ENCODE measurements around the gene FOXL3.

Gene FOXL3

DNA sequence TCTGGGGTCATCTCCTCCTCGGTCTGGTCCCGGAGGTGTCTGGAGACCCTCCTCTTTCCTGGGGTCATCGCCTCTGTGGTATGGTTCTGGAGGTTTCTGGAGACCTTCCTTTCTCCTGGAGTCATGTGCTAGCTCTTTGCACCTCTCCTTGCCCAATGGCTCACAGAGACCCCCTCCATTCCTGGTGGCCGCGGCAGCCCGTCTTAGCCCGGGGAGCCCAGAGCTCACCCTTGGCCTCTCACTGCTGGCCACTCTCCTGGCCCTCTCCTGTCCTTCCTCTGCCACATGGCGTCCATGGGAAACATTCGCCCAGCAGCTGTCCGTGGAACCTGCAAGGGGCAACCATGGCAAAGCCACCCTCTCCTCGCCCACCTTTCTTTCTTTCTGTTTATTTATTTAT lies 20.2 kb upstream of the FOXL3 start:
- no peak for DNase-seq

DNA sequence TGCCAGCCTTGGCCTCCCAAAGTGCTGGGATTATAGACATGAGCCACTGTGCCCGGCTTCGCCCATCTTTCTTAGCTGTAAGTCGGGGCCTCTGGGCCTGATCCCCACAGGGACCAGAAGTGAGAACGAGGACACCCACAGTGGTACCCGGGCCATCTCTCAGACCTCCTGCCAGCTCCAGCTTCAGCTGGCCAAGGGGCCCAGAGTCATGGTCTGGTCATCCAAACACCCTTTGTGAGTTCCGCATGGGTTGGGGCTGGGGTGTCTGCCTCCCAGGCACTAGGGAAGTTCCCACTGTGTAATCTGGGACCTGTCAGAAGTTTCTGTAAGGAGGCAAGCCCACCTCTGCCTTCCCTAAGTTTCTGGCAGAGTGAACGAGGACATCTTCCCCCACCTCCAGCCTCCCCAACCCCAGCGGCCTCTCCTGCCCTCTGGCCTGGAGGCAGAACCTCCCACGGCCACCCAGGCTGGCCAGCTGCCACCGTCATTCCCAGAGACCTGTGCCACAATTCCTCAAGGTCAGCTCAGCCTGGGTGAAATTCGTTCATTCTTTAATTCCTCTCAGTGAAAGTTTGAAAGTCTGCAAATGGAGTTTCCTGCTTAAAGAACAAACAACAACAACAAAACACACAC lies 19.5 kb upstream of the FOXL3 start:
- DNase-seq, result no peak

DNA sequence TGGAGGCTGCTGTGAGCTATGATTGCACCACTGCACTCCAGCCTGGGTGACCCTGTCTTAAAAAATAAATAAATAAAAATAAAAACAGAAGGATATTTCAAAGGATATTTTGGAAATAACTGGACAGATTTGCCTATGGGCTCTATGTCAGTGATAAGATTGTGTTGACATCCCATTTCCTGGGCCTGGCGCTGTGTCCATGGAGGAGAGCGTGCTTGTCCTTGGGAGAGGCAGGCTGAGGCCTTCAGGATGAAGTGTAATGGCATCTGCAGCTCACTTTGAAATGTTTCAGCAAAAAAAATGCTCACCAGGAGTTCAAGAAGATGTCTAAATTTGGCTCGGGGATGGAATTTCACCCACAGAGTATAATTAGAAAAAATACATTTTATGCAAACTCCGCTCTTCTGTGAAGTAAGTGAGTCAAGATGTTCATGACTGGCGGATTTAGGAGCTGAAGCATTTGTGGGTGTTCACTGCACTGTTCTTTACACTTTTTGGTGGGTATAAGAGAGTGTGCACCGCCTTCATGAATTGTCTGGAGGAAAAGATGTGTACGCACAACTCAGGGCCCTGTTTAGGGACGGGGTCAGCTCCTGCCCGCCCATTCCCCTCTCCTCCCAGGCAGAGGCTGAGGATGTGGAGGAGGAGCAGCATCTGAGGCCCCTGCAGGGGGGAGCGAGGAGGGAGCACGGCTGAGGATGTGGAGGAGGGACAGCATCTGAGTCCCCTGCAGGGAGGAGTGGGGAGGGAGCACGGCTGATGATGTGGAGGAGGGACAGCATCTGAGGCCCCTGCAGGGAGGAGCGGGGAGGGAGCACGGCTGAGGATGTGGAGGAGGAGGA lies 18.5 kb upstream of the FOXL3 start:
- DNase-seq, result no peak

DNA sequence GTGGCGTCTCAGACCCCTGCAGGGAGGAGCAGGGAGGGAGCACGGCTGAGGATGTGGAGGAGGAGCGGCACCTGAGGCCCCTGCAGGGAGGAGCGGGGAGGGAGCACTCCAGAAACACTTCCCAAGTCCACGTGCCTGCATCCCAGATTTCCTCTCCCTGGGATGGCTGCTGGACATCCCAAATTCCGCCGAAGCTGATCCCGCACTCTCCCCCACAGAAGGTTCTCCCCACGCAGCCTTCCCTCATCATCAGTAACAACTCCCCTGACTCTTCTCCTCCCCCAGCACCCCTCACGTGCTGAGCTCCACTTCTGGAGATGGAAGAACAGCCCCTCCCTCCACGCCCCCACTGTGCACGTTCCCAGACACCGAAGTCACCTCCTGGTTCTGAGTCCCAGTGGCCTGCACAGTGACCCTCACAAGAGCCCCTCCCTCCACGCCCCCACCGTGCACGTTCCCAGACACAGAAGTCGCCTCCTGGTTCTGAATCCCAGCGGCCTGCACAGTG lies 17.8 kb upstream of the FOXL3 start:
- no peak for DNase-seq

- no peak for DNase-seq
Observed at GRCh38 chr7:272631-273030, 17.3 kb upstream of the FOXL3 start.

DNA sequence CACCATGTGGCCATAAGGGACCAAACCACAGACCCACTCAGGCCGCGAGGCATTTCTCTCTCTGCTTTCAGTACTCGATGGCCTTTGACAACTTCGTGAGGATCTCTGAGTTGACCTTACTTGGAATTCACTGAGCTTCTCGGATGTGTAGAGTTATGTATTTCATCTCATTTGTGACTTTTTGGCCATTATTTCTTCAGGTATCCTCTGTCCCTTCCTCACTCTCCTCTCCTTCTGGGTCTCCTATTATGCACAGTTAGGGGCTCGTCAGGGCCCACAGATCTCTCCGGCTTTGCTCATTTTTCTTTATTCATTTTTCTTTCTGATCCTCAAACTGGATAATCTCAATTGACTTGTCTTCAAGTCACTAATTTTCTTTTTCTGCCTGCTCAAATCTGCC lies 16.6 kb upstream of the FOXL3 start:
- DNase-seq, result no peak

DNA sequence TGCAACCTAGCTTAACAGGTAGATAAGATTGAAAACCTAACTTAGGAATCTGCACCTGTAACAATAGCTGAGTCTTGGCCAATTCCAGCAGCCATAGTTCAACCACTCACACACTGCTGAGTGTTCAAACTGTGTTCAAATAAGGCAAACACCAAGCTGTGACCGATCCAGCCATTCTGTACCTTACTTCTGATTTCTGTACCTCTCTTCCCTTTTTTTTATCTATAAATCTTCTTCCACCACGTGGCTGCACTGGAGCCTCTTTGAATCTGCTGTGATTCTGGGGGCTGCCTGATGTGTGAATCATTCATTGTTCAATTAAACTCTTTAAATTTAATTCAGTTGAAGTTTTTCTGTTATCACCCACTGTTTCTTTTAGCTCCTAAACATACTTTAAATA lies 15.7 kb upstream of the FOXL3 start:
- no peak for DNase-seq

GRCh38 chr7:276230-276835 lies 13.6 kb upstream of the FOXL3 start:
- DNase-seq, result no peak

DNA sequence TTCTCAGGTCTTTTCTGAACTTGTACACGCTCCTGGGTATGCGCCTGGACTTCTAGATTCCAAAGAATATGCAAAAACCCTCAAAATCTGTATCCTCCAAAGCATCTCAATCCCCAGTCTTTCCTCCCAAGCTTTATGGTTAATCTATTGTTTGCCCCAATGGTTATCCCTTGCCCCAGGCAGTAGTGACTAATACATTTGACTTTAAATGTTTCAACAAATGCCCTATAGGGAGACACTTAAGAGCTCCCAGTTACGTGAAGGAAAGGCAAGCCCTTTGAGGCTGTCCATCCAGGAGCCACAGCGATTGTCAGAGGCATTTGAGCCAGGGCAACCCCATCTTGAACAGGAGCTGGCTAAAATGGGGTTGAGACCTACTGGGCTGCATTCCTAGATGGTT lies 12.7 kb upstream of the FOXL3 start:
- DNase-seq, result no peak

DNA sequence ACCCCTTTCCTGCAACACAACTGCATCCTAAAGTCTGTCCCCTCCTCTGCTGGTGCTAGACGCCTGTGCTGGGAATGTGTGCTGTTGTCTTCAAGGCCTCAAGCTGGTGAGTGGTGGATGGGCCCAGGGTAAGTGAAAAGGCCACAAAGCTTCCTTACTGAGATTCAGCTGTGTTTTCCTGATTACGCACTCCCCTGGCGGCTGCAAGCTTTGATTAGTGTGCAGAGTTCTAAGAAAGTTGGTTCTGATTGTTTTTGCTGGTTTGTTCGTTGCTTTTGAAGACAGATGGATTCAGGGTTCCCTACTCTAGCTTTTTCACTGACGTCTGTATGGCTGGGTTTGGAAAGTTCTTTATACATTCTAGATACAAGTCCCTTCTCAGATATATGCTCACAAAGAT lies 11.9 kb upstream of the FOXL3 start:
- DNase-seq, result no peak

- no peak for DNase-seq
Observed at GRCh38 chr7:279821-280220, 10.1 kb upstream of the FOXL3 start.

- DNase-seq, result no peak
Observed at GRCh38 chr7:280461-280860, 9.5 kb upstream of the FOXL3 start.

DNA sequence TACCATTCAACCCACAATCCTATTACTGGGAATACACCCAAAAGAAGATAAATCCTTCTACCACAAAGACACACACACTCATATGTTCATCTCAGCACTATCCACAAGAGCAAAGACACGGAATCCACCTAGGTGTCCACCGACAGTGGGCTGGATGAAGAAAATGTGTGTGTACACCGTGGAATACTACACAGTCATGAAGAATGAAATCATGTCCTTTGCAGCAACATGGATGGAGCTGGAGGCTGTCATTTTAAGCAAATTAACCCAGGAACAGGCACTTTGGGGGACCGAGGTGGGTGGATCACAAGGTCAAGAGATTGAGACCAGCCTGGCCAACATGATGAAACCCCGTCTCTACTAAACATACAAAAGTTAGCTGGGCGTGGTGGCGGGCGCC lies 8.3 kb upstream of the FOXL3 start:
- DNase-seq, result no peak

DNA sequence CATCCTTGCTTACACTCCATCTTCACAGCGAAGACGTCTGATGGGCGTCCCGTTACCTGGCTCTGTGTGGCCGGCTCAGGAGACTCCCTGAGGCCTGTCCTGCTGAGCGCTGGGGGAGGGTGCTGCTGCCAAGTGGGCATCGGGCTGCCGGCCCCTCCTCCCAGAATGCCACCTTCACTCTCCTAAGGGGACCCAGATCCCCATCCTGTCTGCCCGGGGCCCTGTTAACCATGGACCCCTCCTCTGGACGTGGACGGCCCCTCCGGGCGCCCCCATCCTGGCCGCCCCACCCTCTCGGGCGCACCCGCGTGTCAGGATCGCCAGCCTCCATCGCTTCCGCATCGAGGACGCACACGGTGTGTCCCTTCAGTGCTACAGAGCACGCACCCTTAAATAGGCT lies 7.3 kb upstream of the FOXL3 start:
- no peak for DNase-seq

DNA sequence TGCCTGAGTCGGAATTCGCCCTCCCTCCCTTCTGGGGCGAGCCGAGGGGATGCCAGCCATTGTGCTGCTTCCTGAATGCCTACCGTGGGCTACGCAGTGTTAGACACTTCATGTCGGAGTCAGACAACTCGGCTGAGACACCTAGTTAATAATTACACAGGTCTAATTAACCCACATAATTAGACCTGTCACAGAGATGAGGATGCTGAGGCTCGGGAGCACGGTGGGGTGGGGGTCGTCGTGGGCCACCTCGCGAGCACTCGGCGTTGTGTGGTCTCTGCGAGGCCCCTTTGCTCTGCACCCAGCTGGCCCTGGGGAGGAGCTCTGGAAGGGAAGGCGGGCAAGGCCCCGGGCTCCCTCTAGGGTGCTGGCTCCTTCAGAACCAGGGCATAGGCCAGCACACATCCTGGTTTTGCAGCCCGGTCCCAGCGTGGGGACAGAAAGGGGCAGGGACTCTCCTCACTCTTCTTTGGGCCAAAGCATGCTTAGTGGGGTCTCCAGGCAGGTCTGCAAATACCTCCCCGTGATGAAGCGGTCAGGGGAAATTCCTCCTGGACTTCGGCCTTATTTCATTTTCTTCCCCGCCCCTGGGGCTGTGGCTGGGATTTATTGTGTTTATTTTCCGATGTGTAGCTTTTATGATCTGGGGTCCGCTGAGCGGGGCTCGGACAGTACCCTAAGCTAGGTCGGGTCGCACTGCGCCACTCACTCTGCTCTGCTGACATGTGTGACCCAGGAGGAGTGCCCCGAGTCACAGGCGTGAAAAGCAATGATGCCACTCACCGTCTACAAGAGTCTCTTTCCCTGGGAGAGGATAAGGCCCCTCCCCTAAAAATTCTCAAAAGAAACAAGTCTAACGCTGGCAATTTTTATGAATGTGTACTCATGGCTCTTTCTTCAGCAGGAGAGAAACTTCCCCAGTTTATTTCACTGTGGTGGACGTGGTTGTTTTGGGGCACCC lies 4.9 kb upstream of the FOXL3 start:
- no peak for DNase-seq

DNA sequence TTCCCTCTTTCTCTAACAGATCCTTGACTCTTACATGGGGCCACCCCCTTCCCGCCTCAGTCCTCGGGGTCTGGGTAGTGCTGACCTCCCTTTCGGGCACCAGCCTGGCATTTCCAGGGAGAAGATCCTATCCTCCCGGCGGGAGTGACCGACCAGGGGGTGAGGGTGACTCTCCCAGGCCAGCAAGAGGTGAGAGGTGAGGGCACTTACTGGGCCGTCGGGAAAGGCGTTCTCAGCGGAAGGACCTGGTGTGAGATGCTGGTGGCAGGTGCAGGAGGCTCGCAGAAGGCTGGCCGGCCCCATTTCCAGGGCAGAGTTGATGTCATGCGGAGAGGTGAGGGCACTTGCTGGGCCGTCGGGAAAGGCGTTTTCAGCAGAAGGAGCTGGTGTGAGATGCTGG lies 4.2 kb upstream of the FOXL3 start:
- DNase-seq, result no peak

DNA sequence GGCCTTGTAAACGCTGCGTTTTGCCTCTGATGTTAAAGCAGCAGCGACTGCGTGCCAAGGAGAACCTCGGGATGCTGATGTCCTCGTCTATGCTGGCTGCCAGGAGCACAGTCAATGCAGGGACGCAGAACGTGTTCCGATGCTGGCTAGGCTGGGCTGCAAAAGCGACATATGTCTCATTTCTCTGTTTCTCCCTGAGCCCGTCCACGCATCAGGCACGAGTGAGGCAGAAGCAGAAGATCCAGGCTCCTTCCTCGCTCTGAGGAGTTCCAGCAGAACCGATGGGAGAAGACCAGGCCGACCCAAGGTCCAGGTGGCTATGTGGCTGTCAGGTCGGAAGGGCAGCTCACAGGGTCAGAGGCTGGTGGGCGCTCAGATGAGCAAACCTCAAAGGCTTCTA lies 3.7 kb upstream of the FOXL3 start:
- DNase-seq, result no peak

DNA sequence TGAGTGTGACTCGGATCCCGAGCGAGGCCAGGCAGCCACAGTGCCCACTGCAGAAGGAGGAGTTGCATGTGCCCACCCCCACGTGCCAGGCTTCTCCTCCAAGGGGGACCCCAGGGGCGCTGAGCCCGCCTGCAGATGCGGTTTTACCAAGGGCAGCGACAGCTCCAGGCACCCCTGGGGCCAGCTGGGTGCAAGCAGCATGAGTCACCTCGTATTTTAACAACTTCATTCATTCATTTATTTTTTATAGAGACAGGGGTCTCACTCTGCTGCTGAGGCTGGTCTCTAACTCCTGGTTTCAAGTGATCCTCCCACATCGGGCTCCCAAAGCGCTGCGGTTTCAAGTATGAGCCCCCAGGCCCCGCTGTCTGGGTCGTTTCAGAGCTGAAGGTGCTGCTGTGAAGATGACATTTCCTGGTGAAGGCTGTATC lies 1.3 kb upstream of the FOXL3 start:
- no peak for DNase-seq

GRCh38 chr7:289209-289755 lies 688 bp upstream of the FOXL3 start:
- no peak for DNase-seq

DNA sequence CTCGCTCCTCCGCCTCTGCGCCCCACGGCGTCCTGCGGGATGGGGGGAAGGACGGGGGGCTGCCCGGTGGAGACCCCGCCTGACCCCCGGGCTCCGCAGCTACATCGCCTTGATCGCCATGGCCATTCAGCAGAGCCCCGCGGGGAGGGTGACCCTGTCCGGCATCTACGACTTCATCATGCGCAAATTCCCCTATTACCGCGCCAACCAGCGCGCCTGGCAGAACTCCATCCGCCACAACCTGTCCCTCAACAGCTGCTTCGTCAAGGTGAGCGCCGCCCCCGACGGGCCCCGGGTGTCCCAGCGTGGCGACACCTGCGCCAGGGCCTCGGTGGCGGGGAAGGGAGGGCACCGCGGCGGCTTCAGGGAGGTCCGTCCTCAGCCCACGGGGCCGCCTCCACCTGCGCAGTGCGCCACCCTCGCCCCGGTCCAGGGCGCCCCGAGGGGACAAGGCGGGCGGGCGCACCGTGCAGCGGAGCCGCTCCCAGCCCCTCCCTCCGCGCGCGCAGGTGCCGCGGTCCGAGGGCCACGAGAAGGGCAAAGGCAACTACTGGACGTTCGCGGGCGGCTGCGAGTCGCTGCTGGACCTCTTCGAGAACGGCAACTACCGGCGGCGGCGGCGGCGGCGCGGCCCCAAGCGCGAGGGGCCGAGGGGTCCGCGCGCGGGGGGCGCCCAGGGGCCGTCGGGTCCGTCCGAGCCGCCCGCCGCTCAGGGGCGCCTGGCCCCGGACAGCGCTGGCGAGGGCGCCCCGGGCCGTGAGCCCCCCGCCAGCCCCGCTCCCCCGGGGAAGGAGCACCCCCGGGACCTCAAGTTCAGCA lies 793 bp downstream of the FOXL3 start:
- DNase-seq, result no peak

DNA sequence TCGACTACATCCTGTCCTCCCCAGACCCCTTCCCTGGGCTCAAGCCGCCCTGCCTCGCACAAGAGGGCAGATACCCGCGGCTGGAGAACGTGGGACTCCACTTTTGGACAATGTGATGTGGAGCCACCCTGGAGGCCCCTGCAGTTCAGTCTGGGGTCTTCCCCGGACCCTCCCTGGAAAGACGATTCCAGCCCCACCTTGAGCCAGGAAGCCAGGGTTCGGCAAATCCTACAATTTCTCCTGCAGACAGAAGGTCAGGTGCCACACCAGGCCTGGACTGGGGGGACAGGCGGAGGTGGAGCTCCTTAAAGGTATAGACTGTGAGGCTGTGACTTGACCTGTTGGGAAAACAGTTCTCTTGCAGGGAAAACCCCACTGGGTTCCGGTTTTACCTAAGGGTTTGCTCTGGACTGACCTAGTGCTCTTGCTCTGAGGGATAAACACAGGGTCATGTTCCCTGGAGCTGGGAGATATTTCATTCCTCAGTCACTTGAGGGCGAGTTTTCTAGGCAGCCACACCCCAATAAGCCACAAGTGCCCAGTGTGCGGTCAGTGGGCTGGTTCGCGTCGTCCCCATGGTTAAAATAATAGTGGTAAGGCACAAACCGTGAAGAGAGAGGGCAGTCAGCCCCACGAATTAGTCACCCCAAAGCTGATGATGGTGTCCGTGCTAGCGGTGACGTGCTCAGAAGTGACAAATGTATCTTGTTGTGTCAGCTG lies 1.6 kb downstream of the FOXL3 start:
- DNase-seq, result no peak
